Breast epithelium (tissue), 3 donors: ENCODE measurements around the gene SREK1IP1.

Source experiments
- CTCF ChIP-seq, 3 donors: fragments of 450-650 bp; IDR thresholded peaks; one replicate each; pipeline ENCODE4 v1.5.1; 2016 to 2017; ENCODE audit warnings: antibody characterized with exemption in 3 of 3, mild to moderate bottlenecking in 3 of 3, moderate library complexity in 3 of 3
- POLR2A ChIP-seq: fragments of 450-650 bp; IDR thresholded peaks from one replicate; pipeline ENCODE4 v1.6.1; 2016; ENCODE audit warnings: antibody characterized with exemption, mild to moderate bottlenecking, moderate library complexity
- POLR2AphosphoS5 ChIP-seq, 3 donors: sonication (generic); formaldehyde crosslinking; IDR thresholded peaks; one replicate each; pipeline ENCODE4 v1.6.1; 2017; ENCODE audit warnings: antibody characterized with exemption in 3 of 3

- TF ChIP-seq POLR2AphosphoS5 (IDR thresholded peaks at IDR 0.05) = no peak
- TF ChIP-seq POLR2A = no peak
- no peak for TF ChIP-seq CTCF (IDR thresholded peaks at IDR 0.05)
Observed at GRCh38 chr5:64759960-64760660, 8.4 kb downstream of the SREK1IP1 start.
